ENCODE measurements around the gene PDGFC.

GRCh38 chr4:156775813-156776212 is 195.8 kb downstream of the PDGFC start:
- no peak for TF ChIP-seq CTCF (IDR thresholded peaks at IDR 0.05; ENCODE audit: low read length)
- no peak for TF ChIP-seq EZH2 (IDR thresholded peaks at IDR 0.05; ENCODE audit: borderline replicate concordance, low read length)

Measured in OCI-LY1 (cell line).